ENCODE results near the gene NPAS3. TPM values are rescaled to one million over a fixed set of nuclear protein-coding genes. Genes with fewer than 3 reads are reported as not detected.

NPAS3 gene
- total RNA-seq, 2 experiments from 2014 or later = not detected

DNA sequence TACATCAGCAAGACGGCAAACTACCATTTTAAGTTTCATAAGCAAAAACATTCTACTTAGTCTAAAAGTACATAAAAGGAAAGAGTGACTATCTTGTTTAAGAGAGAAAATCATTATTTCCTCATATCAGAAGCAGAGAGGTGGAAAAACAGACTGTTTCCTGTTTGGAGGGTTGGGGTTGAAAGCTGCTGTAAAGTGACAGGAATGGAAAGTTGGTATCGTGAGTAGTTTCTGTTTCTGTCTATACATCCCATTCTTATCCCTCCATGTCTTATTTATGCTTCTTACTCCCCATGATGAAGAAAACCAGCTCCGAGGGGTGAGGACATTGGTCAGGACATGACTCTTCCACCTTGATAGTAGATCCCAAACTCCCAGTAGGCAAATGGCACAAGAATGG lies 795.7 kb downstream of the NPAS3 start:
- Mint-ChIP-seq H3K4me1 (ENCODE audit: low read depth) (peaks cover 8% of the 10 kb centered on the region), H3K36me3 (ENCODE audit: low read depth) (no peaks in the 10 kb centered on the region), H3K27ac (no peak overlapping the region), H3K27me3 (peaks cover 2% of the 10 kb centered on the region), H3K9me3 (no peaks in the 10 kb centered on the region), H3K4me3 (no peak overlapping the region)
- DNase-seq (no peak), ATAC-seq (no peak)
- TF ChIP-seq, protein P1, sequence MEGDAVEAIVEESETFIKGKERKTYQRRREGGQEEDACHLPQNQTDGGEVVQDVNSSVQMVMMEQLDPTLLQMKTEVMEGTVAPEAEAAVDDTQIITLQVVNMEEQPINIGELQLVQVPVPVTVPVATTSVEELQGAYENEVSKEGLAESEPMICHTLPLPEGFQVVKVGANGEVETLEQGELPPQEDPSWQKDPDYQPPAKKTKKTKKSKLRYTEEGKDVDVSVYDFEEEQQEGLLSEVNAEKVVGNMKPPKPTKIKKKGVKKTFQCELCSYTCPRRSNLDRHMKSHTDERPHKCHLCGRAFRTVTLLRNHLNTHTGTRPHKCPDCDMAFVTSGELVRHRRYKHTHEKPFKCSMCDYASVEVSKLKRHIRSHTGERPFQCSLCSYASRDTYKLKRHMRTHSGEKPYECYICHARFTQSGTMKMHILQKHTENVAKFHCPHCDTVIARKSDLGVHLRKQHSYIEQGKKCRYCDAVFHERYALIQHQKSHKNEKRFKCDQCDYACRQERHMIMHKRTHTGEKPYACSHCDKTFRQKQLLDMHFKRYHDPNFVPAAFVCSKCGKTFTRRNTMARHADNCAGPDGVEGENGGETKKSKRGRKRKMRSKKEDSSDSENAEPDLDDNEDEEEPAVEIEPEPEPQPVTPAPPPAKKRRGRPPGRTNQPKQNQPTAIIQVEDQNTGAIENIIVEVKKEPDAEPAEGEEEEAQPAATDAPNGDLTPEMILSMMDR (IDR thresholded peaks at IDR 0.05) = no peak
- intact Hi-C loops (cut with micrococcal nuclease) = no loop called here
- CTCF ChIA-PET = no interaction called here
- POLR2A ChIA-PET = no interaction called here

DNA sequence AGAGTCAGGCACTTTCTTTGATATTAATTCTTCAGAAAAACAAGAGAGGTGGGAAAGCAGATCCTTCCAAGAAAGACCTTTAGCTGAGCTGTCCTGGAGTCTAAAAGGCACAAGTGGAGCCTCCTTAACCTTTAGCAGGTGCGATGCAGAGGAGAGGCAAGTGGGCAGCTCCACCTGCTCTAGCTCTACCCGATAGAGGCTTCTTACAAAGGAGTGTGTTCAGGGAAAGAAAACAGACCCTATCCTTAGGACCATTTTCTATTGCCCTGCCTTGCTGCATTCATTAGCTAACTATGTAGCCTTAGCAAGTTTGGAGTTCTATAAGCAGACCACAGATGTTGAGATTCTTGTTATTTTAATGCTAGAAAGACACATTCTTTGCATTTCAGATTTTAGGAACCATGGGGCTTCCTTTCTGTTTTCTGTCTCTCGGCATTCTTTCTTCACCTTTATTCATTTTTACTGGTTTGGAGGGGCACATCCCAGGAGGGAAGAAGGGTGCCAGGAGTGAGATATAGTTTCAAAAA lies 797.7 kb downstream of the NPAS3 start:
- DNase-seq (no peak), ATAC-seq (no peak)
- H3K4me3 Mint-ChIP-seq = no peak overlapping the region
- TF ChIP-seq, protein P1 (IDR thresholded peaks at IDR 0.05) = no peak
- H3K27me3 Mint-ChIP-seq = peaks cover 2% of the 10 kb centered on the region
- intact Hi-C loops (cut with micrococcal nuclease) = no loop called here
- H3K36me3 Mint-ChIP-seq (ENCODE audit: low read depth) = no peaks in the 10 kb centered on the region
- no peaks in the 10 kb centered on the region for H3K9me3 Mint-ChIP-seq
- ChIA-PET CTCF (no interaction called here), POLR2A (no interaction called here)
- peaks cover 8% of the 10 kb centered on the region for H3K4me1 Mint-ChIP-seq (ENCODE audit: low read depth)
- no peak overlapping the region for H3K27ac Mint-ChIP-seq

DNA sequence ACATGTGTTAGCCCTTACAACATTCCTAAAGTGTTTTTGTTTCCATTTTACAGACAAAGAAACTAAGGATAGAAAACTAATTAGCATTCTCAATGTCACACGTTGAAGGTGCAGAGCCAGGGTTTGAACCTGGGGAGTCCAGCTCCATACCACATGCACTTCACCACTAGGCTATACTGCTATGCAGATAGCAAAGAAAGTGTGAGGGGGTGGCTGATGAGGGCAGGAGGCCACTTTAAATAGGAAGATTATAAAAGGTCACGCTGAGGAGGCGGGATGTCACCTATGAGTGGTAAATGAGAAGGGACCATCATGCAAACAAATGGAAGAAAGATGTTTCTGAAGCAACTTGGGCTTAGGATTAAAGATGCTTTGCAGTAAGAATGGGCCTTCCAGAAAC lies 798.3 kb downstream of the NPAS3 start:
- no peak for DNase-seq
- ChIA-PET POLR2A (no interaction called here), CTCF (no interaction called here)
- no peak for ATAC-seq
- Mint-ChIP-seq H3K9me3 (no peaks in the 10 kb centered on the region), H3K36me3 (ENCODE audit: low read depth) (no peaks in the 10 kb centered on the region), H3K4me3 (no peak overlapping the region), H3K27ac (no peak overlapping the region), H3K27me3 (peaks cover 2% of the 10 kb centered on the region), H3K4me1 (ENCODE audit: low read depth) (peaks cover 8% of the 10 kb centered on the region)
- TF ChIP-seq, protein P1 (IDR thresholded peaks at IDR 0.05) = no peak
- intact Hi-C loops (cut with micrococcal nuclease) = no loop called here

DNA sequence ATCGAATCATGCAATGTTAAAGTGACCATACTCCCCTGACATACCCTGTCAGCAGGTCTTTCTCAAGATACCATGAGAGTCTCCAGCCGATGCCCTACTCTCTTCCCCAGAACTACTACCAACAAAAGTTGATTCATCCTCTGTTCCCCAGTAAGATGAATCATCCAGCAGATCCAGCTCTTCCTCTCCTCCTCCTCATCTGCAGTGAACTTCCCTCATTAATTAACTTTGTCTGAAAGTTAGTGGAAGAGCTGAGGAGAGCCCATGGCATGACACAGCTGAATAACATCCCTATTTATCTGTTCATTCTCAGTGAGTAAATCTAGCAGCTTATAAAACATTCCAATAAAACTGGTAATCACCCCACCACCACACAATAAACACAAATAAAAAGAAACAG lies 798.8 kb downstream of the NPAS3 start:
- TF ChIP-seq, protein P1 (IDR thresholded peaks at IDR 0.05) = no peak
- Mint-ChIP-seq H3K27me3 (no peaks in the 10 kb centered on the region), H3K27ac (no peak overlapping the region), H3K36me3 (ENCODE audit: low read depth) (no peaks in the 10 kb centered on the region), H3K4me1 (ENCODE audit: low read depth) (peaks cover 8% of the 10 kb centered on the region), H3K9me3 (no peaks in the 10 kb centered on the region), H3K4me3 (no peak overlapping the region)
- DNase-seq = no peak
- ChIA-PET POLR2A (no interaction called here), CTCF (no interaction called here)
- intact Hi-C loops (cut with micrococcal nuclease) = no loop called here
- no peak for ATAC-seq

DNA sequence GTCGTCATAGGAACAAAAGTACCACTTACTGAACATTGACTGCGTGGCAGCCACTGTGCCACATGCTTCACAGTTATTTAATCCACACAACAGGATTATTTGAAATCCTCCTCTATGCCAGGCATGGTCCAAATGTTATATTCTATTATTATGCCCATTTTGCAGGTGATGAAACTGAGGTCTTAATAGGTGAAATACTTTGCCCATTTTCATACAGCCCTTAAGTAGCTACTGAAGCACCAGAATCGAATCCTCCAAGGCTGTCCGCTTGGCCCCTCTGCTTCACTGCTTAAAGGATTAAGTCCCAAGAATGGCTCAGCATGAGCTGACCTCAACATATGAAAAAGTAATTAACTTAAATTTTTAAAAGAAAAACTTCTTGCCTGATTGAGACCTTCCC lies 799.4 kb downstream of the NPAS3 start:
- H3K27ac Mint-ChIP-seq = no peak overlapping the region
- intact Hi-C loops (cut with micrococcal nuclease) = no loop called here
- ATAC-seq (no peak), DNase-seq (no peak)
- TF ChIP-seq, protein P1 (IDR thresholded peaks at IDR 0.05) = no peak
- CTCF ChIA-PET = no interaction called here
- POLR2A ChIA-PET = no interaction called here
- peaks cover 8% of the 10 kb centered on the region for H3K4me1 Mint-ChIP-seq (ENCODE audit: low read depth)
- no peaks in the 10 kb centered on the region for H3K27me3 Mint-ChIP-seq
- H3K36me3 Mint-ChIP-seq (ENCODE audit: low read depth) = no peaks in the 10 kb centered on the region
- H3K4me3 Mint-ChIP-seq = no peak overlapping the region
- H3K9me3 Mint-ChIP-seq = no peaks in the 10 kb centered on the region

All from activated CD8-positive, alpha-beta T cell treated with anti-CD3 and anti-CD28 coated beads for 36 hours (primary cell).